Measurements from ENCODE around the gene C19orf25.

DNA sequence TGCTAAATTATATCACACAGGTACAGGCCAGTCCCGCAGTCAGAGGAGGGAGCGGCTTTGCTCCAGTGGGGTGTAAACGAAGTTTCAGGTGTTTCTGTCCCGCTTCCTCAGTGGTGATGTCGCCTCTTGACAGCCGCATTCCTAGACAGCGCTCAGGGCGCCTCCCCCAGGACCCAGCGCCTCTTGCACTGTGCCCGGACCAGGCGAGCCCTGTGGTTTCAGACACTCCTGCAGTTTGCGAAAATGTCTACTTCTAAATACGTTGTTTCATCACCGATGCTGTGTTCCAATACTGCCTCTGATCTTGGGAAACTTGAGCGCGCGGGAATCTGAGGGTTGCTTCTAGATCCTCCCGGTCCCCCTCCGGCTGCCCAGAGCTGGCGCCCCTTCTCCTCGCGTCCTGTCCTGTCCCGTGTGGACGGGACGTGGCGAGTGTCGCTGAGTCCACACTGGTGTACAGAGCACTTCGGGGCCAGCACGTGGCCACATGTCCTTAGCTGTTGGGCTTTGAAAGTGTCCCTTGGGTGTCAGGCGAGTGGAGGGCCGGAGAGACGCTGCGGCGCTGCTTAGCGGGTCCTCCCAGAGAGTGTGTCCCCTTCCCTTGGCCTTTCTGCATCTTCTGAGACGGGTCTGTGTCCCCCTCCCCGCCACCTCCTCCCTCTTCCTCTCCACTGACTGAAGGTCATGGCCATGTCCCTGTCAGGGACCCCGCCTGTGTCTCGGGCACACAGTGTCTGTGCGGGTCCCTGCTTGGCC is 55.4 kb downstream of the C19orf25 start:
- TF ChIP-seq, protein P1, sequence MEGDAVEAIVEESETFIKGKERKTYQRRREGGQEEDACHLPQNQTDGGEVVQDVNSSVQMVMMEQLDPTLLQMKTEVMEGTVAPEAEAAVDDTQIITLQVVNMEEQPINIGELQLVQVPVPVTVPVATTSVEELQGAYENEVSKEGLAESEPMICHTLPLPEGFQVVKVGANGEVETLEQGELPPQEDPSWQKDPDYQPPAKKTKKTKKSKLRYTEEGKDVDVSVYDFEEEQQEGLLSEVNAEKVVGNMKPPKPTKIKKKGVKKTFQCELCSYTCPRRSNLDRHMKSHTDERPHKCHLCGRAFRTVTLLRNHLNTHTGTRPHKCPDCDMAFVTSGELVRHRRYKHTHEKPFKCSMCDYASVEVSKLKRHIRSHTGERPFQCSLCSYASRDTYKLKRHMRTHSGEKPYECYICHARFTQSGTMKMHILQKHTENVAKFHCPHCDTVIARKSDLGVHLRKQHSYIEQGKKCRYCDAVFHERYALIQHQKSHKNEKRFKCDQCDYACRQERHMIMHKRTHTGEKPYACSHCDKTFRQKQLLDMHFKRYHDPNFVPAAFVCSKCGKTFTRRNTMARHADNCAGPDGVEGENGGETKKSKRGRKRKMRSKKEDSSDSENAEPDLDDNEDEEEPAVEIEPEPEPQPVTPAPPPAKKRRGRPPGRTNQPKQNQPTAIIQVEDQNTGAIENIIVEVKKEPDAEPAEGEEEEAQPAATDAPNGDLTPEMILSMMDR (IDR thresholded peaks at IDR 0.05; ENCODE audit: borderline replicate concordance, extremely low read depth, low read length, poor library complexity, severe bottlenecking) = no peak
- TF ChIP-seq EZH2 (IDR thresholded peaks at IDR 0.05; ENCODE audit: borderline replicate concordance, low read depth, low read length, severe bottlenecking) = no peak
